Suppressor macrophage treated with lipopolysaccharide for 4 hours (primary cell): ENCODE measurements around the gene SYT8.

ENCODE experiments used
- DNase-seq: peaks from one replicate; pipeline ENCODE4 v3.0.0-alpha.2; 2020

SYT8 gene

DNA sequence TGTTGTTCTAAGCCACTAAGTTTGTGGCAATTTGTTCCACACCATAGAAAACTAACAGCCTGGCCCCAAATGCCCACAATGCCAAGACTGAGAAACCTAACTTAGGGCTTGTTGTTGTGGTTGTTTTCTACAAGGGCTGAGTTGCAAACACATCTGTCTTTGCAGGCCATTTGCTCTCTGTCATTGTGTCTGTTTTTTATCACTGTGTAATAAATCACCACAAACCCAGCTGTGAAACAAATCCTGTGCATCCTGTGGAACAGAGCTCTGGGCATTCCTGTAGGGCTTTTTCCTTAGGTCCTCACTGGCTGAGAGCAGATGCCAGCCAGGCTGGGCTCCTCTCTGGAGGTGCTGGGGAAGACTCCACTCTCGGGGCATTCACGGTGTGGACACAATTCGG is 15.7 kb upstream of the SYT8 start:
- no peak for DNase-seq

GRCh38 chr11:1820463-1821325 is 14.1 kb upstream of the SYT8 start:
- DNase-seq: no peak

DNA sequence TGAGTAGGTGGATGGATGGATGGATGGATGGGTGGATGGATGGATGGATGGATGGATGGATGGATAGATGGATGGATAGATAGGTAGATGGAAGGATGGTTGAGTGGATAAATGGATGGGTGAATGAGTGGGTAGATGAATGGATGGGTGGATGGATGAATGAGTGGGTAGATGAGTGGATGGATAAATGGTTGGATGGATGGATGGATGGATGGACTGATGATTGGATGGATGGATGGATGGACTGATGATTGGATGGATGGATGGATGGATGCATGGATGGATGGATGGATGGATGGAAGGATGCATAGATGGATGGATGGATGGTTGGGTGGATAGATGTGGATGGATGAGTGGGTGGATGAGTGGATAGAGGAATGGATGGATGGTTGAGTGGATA is 13.2 kb upstream of the SYT8 start:
- DNase-seq: no peak

- DNase-seq: no peak
Measured at GRCh38 chr11:1822648-1823375, 12.0 kb upstream of the SYT8 start.

GRCh38 chr11:1823376-1824220 is 11.2 kb upstream of the SYT8 start:
- no peak for DNase-seq

DNA sequence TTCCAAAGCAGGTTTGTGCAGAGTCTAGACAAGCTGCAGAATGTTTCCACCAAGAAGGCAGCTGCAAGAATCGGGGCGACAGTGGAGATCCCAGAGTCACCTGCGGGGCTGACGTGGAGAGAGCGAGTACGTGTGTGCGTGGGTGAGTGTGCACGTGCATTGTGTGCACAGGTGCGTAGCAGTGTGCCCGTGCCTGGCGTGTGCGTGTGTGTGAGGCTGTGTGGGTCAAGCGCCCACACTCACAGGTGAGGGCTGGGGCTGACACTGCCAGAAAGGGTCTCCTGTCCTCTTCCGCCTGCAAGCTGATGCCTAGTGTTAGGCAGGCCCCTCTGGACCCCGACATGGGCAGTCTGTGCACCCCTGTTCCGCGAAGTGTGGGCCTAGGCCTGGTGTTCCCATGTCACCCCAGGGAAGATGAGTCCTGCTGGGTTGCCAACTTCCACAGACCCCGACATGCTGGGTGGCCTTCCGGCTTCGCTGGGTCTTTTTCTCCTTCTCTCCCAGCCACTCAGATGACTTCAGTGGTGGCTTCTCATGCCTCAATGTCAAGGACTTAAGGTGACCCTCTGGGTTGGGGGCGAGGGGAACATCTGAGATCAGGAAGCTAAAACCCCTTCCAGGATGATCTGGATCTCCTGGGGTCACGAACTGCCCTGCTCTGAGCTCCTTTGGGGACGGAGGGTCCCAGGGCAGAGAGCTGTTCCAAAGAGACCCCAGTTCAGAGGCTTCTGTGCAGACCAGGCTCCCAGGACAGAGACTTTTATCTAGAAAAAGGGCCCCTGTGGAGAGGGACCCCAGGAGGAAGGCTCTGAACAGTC is 10.4 kb upstream of the SYT8 start:
- DNase-seq: no peak

GRCh38 chr11:1825039-1825740 is 9.6 kb upstream of the SYT8 start:
- peak; percentile 60 for DNase-seq

GRCh38 chr11:1825785-1826451 is 8.9 kb upstream of the SYT8 start:
- no peak for DNase-seq

GRCh38 chr11:1826552-1827094 is 8.2 kb upstream of the SYT8 start:
- DNase-seq: no peak

GRCh38 chr11:1827095-1827813 is 7.5 kb upstream of the SYT8 start:
- no peak for DNase-seq

DNA sequence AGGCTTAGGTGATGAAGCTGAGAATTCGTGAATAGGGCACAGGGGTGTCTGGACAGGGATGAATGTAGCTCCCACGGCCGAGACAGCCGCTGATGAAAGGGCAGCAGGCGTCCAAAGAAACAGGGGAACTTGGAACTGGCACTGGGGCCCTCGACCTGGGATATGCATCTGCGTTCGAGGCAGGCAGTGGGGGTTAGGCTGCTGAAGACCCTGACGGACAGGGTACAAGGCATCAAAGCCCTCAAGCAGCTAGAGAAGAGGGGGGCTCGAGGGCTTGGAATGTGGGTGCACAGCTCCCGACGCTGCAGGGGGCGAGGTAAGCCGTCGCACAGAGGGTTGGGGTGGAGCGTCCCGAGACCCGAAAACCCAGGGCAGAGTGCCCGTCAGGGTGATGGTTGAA is 6.9 kb upstream of the SYT8 start:
- DNase-seq: no peak

- DNase-seq: no peak
Measured at GRCh38 chr11:1828542-1828941, 6.2 kb upstream of the SYT8 start.

- DNase-seq: no peak
Measured at GRCh38 chr11:1829039-1829820, 5.6 kb upstream of the SYT8 start.

- no peak for DNase-seq
Measured at GRCh38 chr11:1830004-1830321, 4.8 kb upstream of the SYT8 start.

- DNase-seq: no peak
Measured at GRCh38 chr11:1830322-1831223, 4.2 kb upstream of the SYT8 start.

GRCh38 chr11:1831338-1832210 is 3.2 kb upstream of the SYT8 start:
- no peak for DNase-seq

DNA sequence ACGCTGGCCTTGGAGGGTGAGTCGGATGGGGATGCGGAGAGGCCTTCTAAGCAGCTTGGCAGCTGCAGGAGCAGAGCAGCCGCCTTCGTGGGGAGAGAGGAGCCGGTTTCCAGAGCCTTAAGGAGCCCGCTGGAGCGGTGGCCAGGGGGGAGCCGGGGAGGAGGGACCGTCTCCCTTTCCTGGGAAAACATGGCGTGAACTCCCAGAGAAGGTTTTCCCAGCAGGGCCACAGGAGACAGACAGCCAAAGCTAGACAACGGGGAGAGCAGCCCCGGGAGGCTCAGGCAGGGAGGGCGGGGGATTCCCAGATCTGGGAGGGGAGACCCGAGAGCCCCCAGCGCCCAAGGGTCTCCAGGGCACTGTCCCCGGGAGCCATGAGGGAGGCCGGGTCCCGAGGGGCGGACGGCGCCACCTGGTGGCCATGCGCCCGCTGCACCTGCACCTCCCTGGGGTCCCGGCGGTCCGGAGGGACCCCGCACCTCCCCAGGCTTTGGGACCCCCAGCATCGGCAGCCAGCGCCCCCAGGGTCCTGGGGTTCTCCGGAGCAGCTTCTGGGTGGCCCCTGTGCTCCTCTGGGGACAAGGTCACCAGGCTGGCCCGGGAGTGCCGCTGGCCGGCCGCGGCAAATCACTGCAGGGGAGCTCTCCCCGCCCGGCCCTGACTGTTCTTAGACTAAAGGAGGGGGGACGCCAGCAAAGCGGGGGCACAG is 2.4 kb upstream of the SYT8 start:
- peak; percentile 54 for DNase-seq
